OCI-LY1 (cell line): Measurements from ENCODE around the gene TTYH3.

ENCODE experiments used
- H2AFZ ChIP-seq: fragments of 200-600 bp; sonication (generic), shearing (Covaris generic); 2 replicates; pipeline ENCODE4 v1.6.0; 2014; ENCODE audit warnings: antibody characterized with exemption, mild to moderate bottlenecking, low read length
- H3F3A ChIP-seq: fragments of 200-600 bp; sonication (generic), shearing (Covaris generic); 2 replicates; pipeline ENCODE4 v1.6.0; 2014; ENCODE audit warnings: mild to moderate bottlenecking, antibody characterized with exemption, low read length, moderate library complexity; ENCODE audit not compliant: insufficient read depth
- H3K27ac ChIP-seq: fragments of 200-600 bp; sonication (generic); 2 replicates; pipeline ENCODE4 v1.5.1; 2014; ENCODE audit warnings: low read length, mixed run types, mild to moderate bottlenecking, low read depth; ENCODE audit not compliant: poor library complexity, severe bottlenecking
- H3K27me3 ChIP-seq: fragments of 200-600 bp; sonication (generic); 2 replicates; pipeline ENCODE4 v1.6.0; 2014; ENCODE audit warnings: antibody characterized with exemption, mild to moderate bottlenecking, low read length, moderate library complexity; ENCODE audit not compliant: insufficient read depth
- H3K36me3 ChIP-seq: fragments of 200-600 bp; sonication (generic); 2 replicates; pipeline ENCODE4 v1.6.1; 2014; ENCODE audit warnings: mild to moderate bottlenecking, antibody characterized with exemption, low read length, moderate library complexity, mixed read lengths; ENCODE audit not compliant: insufficient read depth
- H3K4me1 ChIP-seq: fragments of 200-600 bp; sonication (generic); 2 replicates; pipeline ENCODE4 v1.5.1; 2014; ENCODE audit warnings: mild to moderate bottlenecking, low read length, moderate library complexity; ENCODE audit not compliant: insufficient read depth, severe bottlenecking
- H3K4me2 ChIP-seq: fragments of 200-600 bp; sonication (generic), shearing (Covaris generic); 2 replicates; pipeline ENCODE4 v1.6.1; 2014; ENCODE audit warnings: low read length
- H3K4me3 ChIP-seq: fragments of 200-600 bp; sonication (generic); 2 replicates; pipeline ENCODE4 v1.5.1; 2014; ENCODE audit warnings: low read length, low read depth, mild to moderate bottlenecking, mixed read lengths; ENCODE audit not compliant: poor library complexity, severe bottlenecking
- H3K79me2 ChIP-seq: fragments of 200-600 bp; shearing (Covaris generic); 2 replicates; pipeline ENCODE4 v1.6.1; 2016; ENCODE audit warnings: mixed run types, low read length, mixed read lengths; ENCODE audit not compliant: insufficient read depth
- H3K9ac ChIP-seq: fragments of 200-600 bp; sonication (generic), shearing (Covaris generic); 2 replicates; pipeline ENCODE4 v1.6.1; 2014; ENCODE audit warnings: mild to moderate bottlenecking, low read length, mixed read lengths
- H3K9me2 ChIP-seq: fragments of 200-600 bp; sonication (generic), shearing (Covaris generic); 2 replicates; pipeline ENCODE4 v1.6.1; 2014; ENCODE audit warnings: low read depth, mild to moderate bottlenecking, low read length, mixed read lengths
- H3K9me3 ChIP-seq: fragments of 200-600 bp; shearing (Covaris generic); 2 replicates; pipeline ENCODE4 v1.6.1; 2014; ENCODE audit warnings: low read length, mixed read lengths
- H4K20me1 ChIP-seq: fragments of 200-600 bp; sonication (generic), shearing (Covaris generic); 2 replicates; pipeline ENCODE4 v1.6.0; 2016; ENCODE audit warnings: mild to moderate bottlenecking, low read length; ENCODE audit not compliant: insufficient read depth
- EZH2 ChIP-seq: fragments of 200-600 bp; sonication (generic), shearing (Covaris generic); IDR thresholded peaks from 2 replicates; pipeline ENCODE4 v1.8.0; 2017; ENCODE audit warnings: borderline replicate concordance, mixed run types, mild to moderate bottlenecking, antibody characterized with exemption, low read length, moderate library complexity, mixed read lengths
- TF ChIP-seq, protein P1 (sequence below): fragments of 200-600 bp; sonication (generic), shearing (Covaris generic); IDR thresholded peaks from 2 replicates; pipeline ENCODE4 v1.5.1; 2017; ENCODE audit warnings: mild to moderate bottlenecking, antibody characterized with exemption, low read length, moderate library complexity, mixed read lengths

The TTYH3 gene

DNA sequence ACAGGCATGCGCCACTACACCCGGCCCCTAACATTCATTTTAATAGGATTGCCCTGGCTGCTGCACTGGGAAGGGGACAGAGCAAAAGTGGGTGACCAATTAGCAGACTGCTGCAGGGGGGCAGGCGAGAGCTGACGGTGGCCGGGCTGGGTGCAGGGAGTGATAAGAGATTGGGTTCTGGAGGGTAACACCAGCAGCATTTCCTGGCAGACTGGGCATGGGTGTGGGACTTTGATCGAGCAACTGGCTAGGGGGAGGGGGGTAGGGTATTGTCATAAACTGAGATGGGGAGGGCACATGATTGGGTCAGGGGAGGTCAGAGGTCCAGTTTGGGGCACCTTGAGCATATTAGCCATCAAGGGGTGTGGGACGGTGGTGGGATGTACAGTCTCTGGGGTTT lies 36.1 kb downstream of the TTYH3 start:
- no peaks in the 10 kb centered on the region for H3K36me3 ChIP-seq
- H3K27ac ChIP-seq = no peak overlapping the region
- H3K27me3 ChIP-seq = no peaks in the 10 kb centered on the region
- no peaks in the 10 kb centered on the region for H3K4me1 ChIP-seq
- no peaks in the 10 kb centered on the region for H3K79me2 ChIP-seq
- H3K9ac ChIP-seq = no peak overlapping the region
- TF ChIP-seq EZH2 = no peak
- TF ChIP-seq, protein P1, sequence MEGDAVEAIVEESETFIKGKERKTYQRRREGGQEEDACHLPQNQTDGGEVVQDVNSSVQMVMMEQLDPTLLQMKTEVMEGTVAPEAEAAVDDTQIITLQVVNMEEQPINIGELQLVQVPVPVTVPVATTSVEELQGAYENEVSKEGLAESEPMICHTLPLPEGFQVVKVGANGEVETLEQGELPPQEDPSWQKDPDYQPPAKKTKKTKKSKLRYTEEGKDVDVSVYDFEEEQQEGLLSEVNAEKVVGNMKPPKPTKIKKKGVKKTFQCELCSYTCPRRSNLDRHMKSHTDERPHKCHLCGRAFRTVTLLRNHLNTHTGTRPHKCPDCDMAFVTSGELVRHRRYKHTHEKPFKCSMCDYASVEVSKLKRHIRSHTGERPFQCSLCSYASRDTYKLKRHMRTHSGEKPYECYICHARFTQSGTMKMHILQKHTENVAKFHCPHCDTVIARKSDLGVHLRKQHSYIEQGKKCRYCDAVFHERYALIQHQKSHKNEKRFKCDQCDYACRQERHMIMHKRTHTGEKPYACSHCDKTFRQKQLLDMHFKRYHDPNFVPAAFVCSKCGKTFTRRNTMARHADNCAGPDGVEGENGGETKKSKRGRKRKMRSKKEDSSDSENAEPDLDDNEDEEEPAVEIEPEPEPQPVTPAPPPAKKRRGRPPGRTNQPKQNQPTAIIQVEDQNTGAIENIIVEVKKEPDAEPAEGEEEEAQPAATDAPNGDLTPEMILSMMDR = no peak
- no peak overlapping the region for H3K4me2 ChIP-seq
- no peaks in the 10 kb centered on the region for H3K9me3 ChIP-seq
- no peaks in the 10 kb centered on the region for H3K9me2 ChIP-seq
- no peaks in the 10 kb centered on the region for H4K20me1 ChIP-seq
- H3K4me3 ChIP-seq = no peak overlapping the region
- no peaks in the 10 kb centered on the region for H3F3A ChIP-seq
- H2AFZ ChIP-seq = no peak overlapping the region

DNA sequence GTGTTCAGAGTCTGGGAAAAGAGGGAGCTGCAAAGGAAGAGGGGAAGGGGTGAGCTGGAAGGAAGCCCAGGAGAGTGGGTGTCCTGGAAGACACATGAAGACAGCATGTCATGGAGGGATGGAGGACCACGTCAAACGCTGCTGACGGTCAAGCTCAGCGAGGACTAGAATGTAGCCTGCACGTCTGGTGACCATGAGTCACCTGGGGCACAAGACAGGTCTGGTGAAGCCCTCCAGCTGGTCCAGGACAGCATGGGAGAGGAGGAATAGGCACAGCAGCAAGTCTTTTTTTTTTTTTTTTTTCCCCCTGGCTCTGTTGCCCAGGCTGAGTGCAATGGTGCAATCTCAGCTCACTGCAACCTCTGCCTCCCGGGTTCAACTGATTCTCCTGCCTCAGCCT lies 36.6 kb downstream of the TTYH3 start:
- no peak for TF ChIP-seq EZH2
- TF ChIP-seq, protein P1 = no peak
- no peak overlapping the region for H2AFZ ChIP-seq
- H4K20me1 ChIP-seq = no peaks in the 10 kb centered on the region
- no peak overlapping the region for H3K27ac ChIP-seq
- H3K9me2 ChIP-seq = no peaks in the 10 kb centered on the region
- no peaks in the 10 kb centered on the region for H3K36me3 ChIP-seq
- H3K27me3 ChIP-seq = no peaks in the 10 kb centered on the region
- no peaks in the 10 kb centered on the region for H3F3A ChIP-seq
- H3K9ac ChIP-seq = no peak overlapping the region
- no peaks in the 10 kb centered on the region for H3K4me1 ChIP-seq
- no peaks in the 10 kb centered on the region for H3K79me2 ChIP-seq
- H3K9me3 ChIP-seq = no peaks in the 10 kb centered on the region
- H3K4me2 ChIP-seq = no peak overlapping the region
- H3K4me3 ChIP-seq = no peak overlapping the region

DNA sequence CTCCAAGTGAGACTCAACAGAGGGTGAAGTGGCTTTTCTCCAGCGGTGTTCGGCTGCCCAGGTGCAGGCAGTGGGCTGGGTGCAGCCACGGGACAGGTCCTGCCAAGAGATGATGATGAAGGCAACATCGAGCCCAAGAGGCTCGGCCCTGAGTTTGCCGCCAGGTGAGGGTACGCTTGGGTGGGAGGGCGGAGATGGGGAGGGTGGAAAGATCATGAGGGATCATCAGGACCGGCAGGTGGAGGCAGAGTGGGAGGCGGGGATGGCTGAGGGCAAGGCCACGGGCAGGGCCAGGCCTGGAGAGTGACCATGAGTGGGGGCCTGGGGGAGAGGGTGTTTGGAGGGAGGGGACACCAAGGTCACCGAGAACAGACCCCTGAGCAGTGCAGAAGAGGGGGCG lies 38.4 kb downstream of the TTYH3 start:
- Histone ChIP-seq H3K27ac (no peak overlapping the region), H3K4me2 (no peak overlapping the region), H3K36me3 (no peaks in the 10 kb centered on the region; the same call in 1 of the 2 replicates), H3K9me2 (no peaks in the 10 kb centered on the region), H3K79me2 (no peaks in the 10 kb centered on the region), H3K9me3 (0 out of 2 replicates have a peak, but pooled peaks cover 2% of the 10 kb centered on the region), H4K20me1 (no peaks in the 10 kb centered on the region), H3K27me3 (no peaks in the 10 kb centered on the region), H3K4me3 (no peak overlapping the region), H2AFZ (no peak overlapping the region), H3K4me1 (no peaks in the 10 kb centered on the region), H3K9ac (no peak overlapping the region), H3F3A (no peaks in the 10 kb centered on the region)
- TF ChIP-seq EZH2 = no peak
- TF ChIP-seq, protein P1 = no peak
